ENCODE data around the gene C2orf42.
"Not testable (repeated sequence)": the region's sequence is repeated elsewhere in the genome, so short reads cannot be mapped to it uniquely, and the experiment has no call there.

C2orf42 gene

GRCh38 chr2:70115646-70116442, 75.0 kb downstream of the C2orf42 start:
- no peak for DNase-seq
- in situ Hi-C loops (cut with MboI; ENCODE audit: low pct_unique_long_range_greater_than_20kb, low sequenced_read_pairs), result no loop called here

- in situ Hi-C loops (cut with MboI; ENCODE audit: low pct_unique_long_range_greater_than_20kb, low sequenced_read_pairs), result no loop called here
- DNase-seq, result no peak
Observed at GRCh38 chr2:70113359-70114070, 77.3 kb downstream of the C2orf42 start.

- in situ Hi-C loops (cut with MboI; ENCODE audit: low pct_unique_long_range_greater_than_20kb, low sequenced_read_pairs), result no loop called here
- DNase-seq, result no peak
Observed at GRCh38 chr2:70111752-70112591, 78.8 kb downstream of the C2orf42 start.

- in situ Hi-C loops (cut with MboI; ENCODE audit: low pct_unique_long_range_greater_than_20kb, low sequenced_read_pairs); DNase-seq: not testable (repeated sequence)
Observed at GRCh38 chr2:70110397-70110796, 80.4 kb downstream of the C2orf42 start.

- in situ Hi-C loops (cut with MboI; ENCODE audit: low pct_unique_long_range_greater_than_20kb, low sequenced_read_pairs); DNase-seq: not testable (repeated sequence)
Observed at GRCh38 chr2:70106138-70106537, 84.7 kb downstream of the C2orf42 start.

- DNase-seq, result peak; percentile 66
- in situ Hi-C loops (cut with MboI; ENCODE audit: low pct_unique_long_range_greater_than_20kb, low sequenced_read_pairs), result no loop called here
Observed at GRCh38 chr2:70104231-70105111, 86.3 kb downstream of the C2orf42 start.

- in situ Hi-C loops (cut with MboI; ENCODE audit: low pct_unique_long_range_greater_than_20kb, low sequenced_read_pairs), result no loop called here
Observed at GRCh38 chr2:70103531-70104061, 87.2 kb downstream of the C2orf42 start.

GRCh38 chr2:70102323-70102905, 88.4 kb downstream of the C2orf42 start:
- in situ Hi-C loops (cut with MboI; ENCODE audit: low pct_unique_long_range_greater_than_20kb, low sequenced_read_pairs); DNase-seq: not testable (repeated sequence)

More at GRCh38 chr2:70103531-70104061, 87.2 kb downstream of the C2orf42 start:
- DNase-seq, result no peak

- in situ Hi-C loops (cut with MboI; ENCODE audit: low pct_unique_long_range_greater_than_20kb, low sequenced_read_pairs); DNase-seq: not testable (repeated sequence)
Observed at GRCh38 chr2:70101686-70102085, 89.1 kb downstream of the C2orf42 start.

- in situ Hi-C loops (cut with MboI; ENCODE audit: low pct_unique_long_range_greater_than_20kb, low sequenced_read_pairs), result no loop called here
- DNase-seq, result no peak
Observed at GRCh38 chr2:70101174-70101573, 89.6 kb downstream of the C2orf42 start.

All from KBM-7 (cell line).